PC-3 (cell line): ENCODE data around the gene BCL11A. TPM values are rescaled to one million over a fixed set of nuclear protein-coding genes. Genes with fewer than 3 reads are reported as not detected.
A peak's percentile ranks its signal among the peaks of the same experiment; 100 is the strongest.

ENCODE experiments used
- ATAC-seq: fragments of 200-7000 bp; cut with Tn5 transposase; 2 replicates; pipeline ENCODE4 v1.9.1; 2020; ENCODE audit warnings: mild to moderate bottlenecking, moderate library complexity
- BruUV-seq: library from RNA; stranded (reverse); fragments of 400-500 nt; replicated peaks from 2 replicates; lab custom pipeline; 2021; lab: Mats Ljungman, UMichigan
- CTCF ChIA-PET: fragments of 300-600 bp; sonication (Branson Sonifier 250); formaldehyde crosslinking; loops from one replicate; lab custom pipeline; 2022; ENCODE audit warnings: antibody characterized with exemption; lab: Charles Lee
- POLR2A ChIA-PET: fragments of 300-600 bp; sonication (Branson Sonifier 250); formaldehyde crosslinking; loops from one replicate; lab custom pipeline; 2022; ENCODE audit warnings: antibody characterized with exemption; ENCODE audit not compliant: unreplicated experiment; lab: Charles Lee
- DNase-seq: peaks from one replicate; pipeline ENCODE4 v3.0.0-alpha.2; 2015
- H2AFZ ChIP-seq: fragments of 300-600 bp; sonication (generic); 2 replicates; pipeline ENCODE4 v1.6.0; 2016; ENCODE audit warnings: antibody characterized with exemption, low read length
- H3F3A ChIP-seq: fragments of 300-600 bp; sonication (generic); one replicate; pipeline ENCODE4 v1.6.0; 2017; ENCODE audit warnings: antibody characterized with exemption, low read length, control low read depth, mild to moderate bottlenecking; ENCODE audit not compliant: unreplicated experiment
- H3K27ac ChIP-seq: fragments of 300-600 bp; sonication (generic); 2 replicates; pipeline ENCODE4 v1.5.1; 2016; ENCODE audit warnings: mild to moderate bottlenecking, low read length
- H3K27me3 ChIP-seq: fragments of 300-600 bp; sonication (generic); 2 replicates; pipeline ENCODE4 v1.6.1; 2016; ENCODE audit warnings: low read length, mixed read lengths
- H3K36me3 ChIP-seq: fragments of 300-600 bp; sonication (generic); 2 replicates; pipeline ENCODE4 v1.6.1; 2016; ENCODE audit warnings: low read depth, mixed run types, low read length, mixed read lengths
- H3K4me1 ChIP-seq: fragments of 300-600 bp; sonication (generic); 2 replicates; pipeline ENCODE4 v1.5.1; 2016; ENCODE audit warnings: low read length; ENCODE audit not compliant: insufficient read depth
- H3K4me2 ChIP-seq: fragments of 300-600 bp; sonication (generic); 2 replicates; pipeline ENCODE4 v1.6.0; 2016; ENCODE audit warnings: low read length
- H3K4me3 ChIP-seq: fragments of 300-600 bp; sonication (generic); 2 replicates; pipeline ENCODE4 v1.5.1; 2016; ENCODE audit warnings: mild to moderate bottlenecking, low read length, mixed read lengths
- H3K79me2 ChIP-seq: fragments of 300-600 bp; sonication (generic); 2 replicates; pipeline ENCODE4 v1.6.1; 2017; ENCODE audit warnings: low read length, mixed read lengths
- H3K9ac ChIP-seq: fragments of 300-600 bp; sonication (generic); 2 replicates; pipeline ENCODE4 v1.6.0; 2016; ENCODE audit warnings: mild to moderate bottlenecking, low read length
- H3K9me2 ChIP-seq: fragments of 300-600 bp; sonication (generic); replicated peaks from 2 replicates; pipeline ENCODE4 v1.6.1; 2016; ENCODE audit warnings: mixed run types, low read length, mixed read lengths
- H3K9me3 ChIP-seq: fragments of 300-600 bp; sonication (generic); 2 replicates; pipeline ENCODE4 v1.6.1; 2016; ENCODE audit warnings: low read length, mixed read lengths
- H4K20me1 ChIP-seq: fragments of 300-600 bp; sonication (generic); 2 replicates; pipeline ENCODE4 v1.6.1; 2016; ENCODE audit warnings: low read length, mixed read lengths
- CTCF ChIP-seq: fragments of 300-600 bp; sonication (generic); conservative IDR thresholded peaks from 2 replicates; pipeline ENCODE4 v1.5.1; 2017; ENCODE audit warnings: antibody characterized with exemption, low read depth, mild to moderate bottlenecking, low read length
- EZH2 ChIP-seq: fragments of 300-600 bp; sonication (generic); IDR thresholded peaks from one replicate; pipeline ENCODE4 v1.6.1; 2017; ENCODE audit warnings: antibody characterized with exemption, mild to moderate bottlenecking, low read length; ENCODE audit not compliant: unreplicated experiment
- EZH2phosphoT487 ChIP-seq: fragments of 300-600 bp; sonication (generic); IDR thresholded peaks from 2 replicates; pipeline ENCODE4 v1.6.1; 2018; ENCODE audit warnings: mild to moderate bottlenecking, antibody characterized with exemption, low read length, borderline replicate concordance
- intact Hi-C: fragments of 100-400 bp; cut with micrococcal nuclease; formaldehyde crosslinking; loops from 2 replicates; pipeline ENCODE4 v1.9.0; 2023
- total RNA-seq: library from RNA; depleted of rRNA; stranded (reverse); fragments of >200 nt; gene quantifications from 2 replicates; pipeline ENCODE4 v1.2.3, GENCODE V29; 2014

Gene BCL11A
- total RNA-seq, 1 experiment from 2014 or later = 4.6 TPM

- no peak overlapping the region for H3K4me2 ChIP-seq
- H3K9me2 ChIP-seq = no peaks in the 10 kb centered on the region
- no TSS peak for BruUV-seq
- H3K4me3 ChIP-seq = no peak overlapping the region
- no peaks in the 10 kb centered on the region for H3K9me3 ChIP-seq
- intact Hi-C loops = no loop called here
- TF ChIP-seq EZH2 (no peak), EZH2phosphoT487 (no peak)
- H3F3A ChIP-seq = peaks cover 5% of the 10 kb centered on the region
- H4K20me1 ChIP-seq = 0 out of 2 replicates have a peak, but pooled peaks cover 3% of the 10 kb centered on the region
- ATAC-seq (no peak), DNase-seq (no peak)
- no peaks in the 10 kb centered on the region for H3K36me3 ChIP-seq
- H3K27ac ChIP-seq = no peak overlapping the region
- peaks cover 13% of the 10 kb centered on the region for H3K79me2 ChIP-seq
- H2AFZ ChIP-seq = no peak overlapping the region
- H3K9ac ChIP-seq = no peak overlapping the region
- H3K4me1 ChIP-seq = peaks cover 43% of the 10 kb centered on the region
- no peaks in the 10 kb centered on the region for H3K27me3 ChIP-seq
- CTCF ChIA-PET = no interaction called here
- POLR2A ChIA-PET = no interaction called here
Observed at GRCh38 chr2:60534052-60534685, 19.3 kb downstream of the BCL11A start.

- intact Hi-C loops = loop anchor here (1.0 to 2.0 kb wide), 2 partner anchors 15 to 21 kb away; no protein-coding TSS in a partner anchor
- no peak overlapping the region for H2AFZ ChIP-seq
- no peaks in the 10 kb centered on the region for H3K9me2 ChIP-seq
- no peaks in the 10 kb centered on the region for H3K36me3 ChIP-seq
- peak overlapping the region; percentile 76 for H3K4me2 ChIP-seq
- ChIA-PET POLR2A (no interaction called here), CTCF (interaction anchor here (1.0 kb wide), 1 partner anchor 16 kb away, joined by 5 read pairs; no protein-coding TSS in a partner anchor)
- H3K79me2 ChIP-seq = peaks cover 18% of the 10 kb centered on the region
- H3K27ac ChIP-seq = peak overlapping the region; percentile 18
- H3K9me3 ChIP-seq = no peaks in the 10 kb centered on the region
- H4K20me1 ChIP-seq = 0 out of 2 replicates have a peak, but pooled peaks cover 3% of the 10 kb centered on the region
- ATAC-seq (peak; percentile 95), DNase-seq (peak; percentile 89)
- no peaks in the 10 kb centered on the region for H3K27me3 ChIP-seq
- no TSS peak for BruUV-seq
- no peak overlapping the region for H3K9ac ChIP-seq
- TF ChIP-seq EZH2 (no peak), EZH2phosphoT487 (no peak), CTCF (no peak)
- peaks cover 5% of the 10 kb centered on the region for H3F3A ChIP-seq
- H3K4me3 ChIP-seq = peak overlapping the region; percentile 38; the same call in 1 of the 2 replicates
- H3K4me1 ChIP-seq = peaks cover 43% of the 10 kb centered on the region
Observed at GRCh38 chr2:60533101-60534051, 20.1 kb downstream of the BCL11A start.

GRCh38 chr2:60532421-60532820 lies 21.0 kb downstream of the BCL11A start:
- Histone ChIP-seq H3K9me2 (no peaks in the 10 kb centered on the region), H2AFZ (no peak overlapping the region), H3K4me1 (peaks cover 43% of the 10 kb centered on the region), H3K9me3 (no peaks in the 10 kb centered on the region), H3K4me2 (peak overlapping the region; percentile 76), H4K20me1 (0 out of 2 replicates have a peak, but pooled peaks cover 3% of the 10 kb centered on the region), H3K4me3 (peak overlapping the region; percentile 38; the same call in 1 of the 2 replicates), H3K79me2 (peaks cover 18% of the 10 kb centered on the region), H3K9ac (no peak overlapping the region), H3K27ac (peak overlapping the region; percentile 18; the same call in 1 of the 2 replicates), H3F3A (peaks cover 5% of the 10 kb centered on the region), H3K27me3 (no peaks in the 10 kb centered on the region), H3K36me3 (no peaks in the 10 kb centered on the region)
- intact Hi-C loops = loop anchor here (2.0 kb wide), 1 partner anchor 16 kb away; no protein-coding TSS in a partner anchor
- DNase-seq (no peak), ATAC-seq (peak; percentile 5; the same call in 1 of the 2 replicates)
- BruUV-seq = no TSS peak
- ChIA-PET CTCF (interaction anchor here (1.0 kb wide), 1 partner anchor 17 kb away, joined by 5 read pairs; no protein-coding TSS in a partner anchor), POLR2A (no interaction called here)
- TF ChIP-seq EZH2 (no peak), EZH2phosphoT487 (no peak)
